ENCODE measurements around the gene KIF5A. TPM values are rescaled to one million over a fixed set of nuclear protein-coding genes. Genes with fewer than 3 reads are reported as not detected.
"Not testable (repeated sequence)": the region's sequence is repeated elsewhere in the genome, so short reads cannot be mapped to it uniquely, and the experiment has no call there.

KIF5A gene
- total and polyA plus RNA-seq, 4 donors = 0.05 to 0.34 (median 0.14) TPM

- Histone ChIP-seq H3K4me3 (no peak overlapping the region), H3K27ac (ENCODE audit: low read depth in 1 of 2, low read length in 1 of 2) (no peak overlapping the region), H3K27me3 (ENCODE audit: control insufficient read depth in 3 of 3, insufficient read depth in 3 of 3, low read length in 2 of 3) (no peaks in the 10 kb centered on the region), H3K9me3 (ENCODE audit: control insufficient read depth in 4 of 4, insufficient read depth in 3 of 4, low read length in 3 of 4) (no peaks in the 10 kb centered on the region), H3K9ac (ENCODE audit: insufficient read depth in 1 of 2, low read length in 2 of 2) (no peak overlapping the region), H3K36me3 (ENCODE audit: control insufficient read depth in 4 of 4, insufficient read depth in 4 of 4, low read length in 4 of 4) (peaks cover 25 to 51% (median 39%) of the 10 kb centered on the region in 4 donors), H3K4me1 (ENCODE audit: control insufficient read depth in 5 of 5, insufficient read depth in 5 of 5, low read length in 5 of 5) (peaks cover 2 to 5% (median 4%) of the 10 kb centered on the region in 5 donors)
- DNase-seq (no peak), ATAC-seq (ENCODE audit: insufficient read depth, low FRiP score) (no peak)
- 97 to 99% methylated on average over 5 of the region's 5 CpGs for WGBS, 2 donors
- TF ChIP-seq CTCF (IDR thresholded peaks at IDR 0.05; ENCODE audit: control extremely low read depth, extremely low read depth) = no peak
Observed at GRCh38 chr12:57513266-57513665, 36.6 kb upstream of the KIF5A start.

- not testable (repeated sequence) for H3K27ac ChIP-seq (ENCODE audit: low read depth in 1 of 2, low read length in 1 of 2); H3K27me3 ChIP-seq (ENCODE audit: control insufficient read depth in 3 of 3, insufficient read depth in 3 of 3, low read length in 2 of 3); H3K9me3 ChIP-seq (ENCODE audit: control insufficient read depth in 4 of 4, insufficient read depth in 3 of 4, low read length in 3 of 4); H3K9ac ChIP-seq (ENCODE audit: insufficient read depth in 1 of 2, low read length in 2 of 2); H3K4me1 ChIP-seq (ENCODE audit: control insufficient read depth in 5 of 5, insufficient read depth in 5 of 5, low read length in 5 of 5); DNase-seq; ATAC-seq (ENCODE audit: insufficient read depth, low FRiP score); H3K4me3 ChIP-seq
- WGBS, 2 donors = 91 to 95% methylated on average over 6 of the region's 6 CpGs
- H3K36me3 ChIP-seq (ENCODE audit: control insufficient read depth in 4 of 4, insufficient read depth in 4 of 4, low read length in 4 of 4) = peaks cover 25 to 51% (median 39%) of the 10 kb centered on the region in 4 donors
Observed at GRCh38 chr12:57513677-57514076, 36.2 kb upstream of the KIF5A start.

GRCh38 chr12:57514246-57514645 lies 35.6 kb upstream of the KIF5A start:
- H3K9me3 ChIP-seq (ENCODE audit: control insufficient read depth in 4 of 4, insufficient read depth in 3 of 4, low read length in 3 of 4); DNase-seq; H3K4me3 ChIP-seq; ATAC-seq (ENCODE audit: insufficient read depth, low FRiP score); H3K27me3 ChIP-seq (ENCODE audit: control insufficient read depth in 3 of 3, insufficient read depth in 3 of 3, low read length in 2 of 3); H3K9ac ChIP-seq (ENCODE audit: insufficient read depth in 1 of 2, low read length in 2 of 2); H3K27ac ChIP-seq (ENCODE audit: low read depth in 1 of 2, low read length in 1 of 2): not testable (repeated sequence)
- peaks cover 25 to 51% (median 39%) of the 10 kb centered on the region in 4 donors for H3K36me3 ChIP-seq (ENCODE audit: control insufficient read depth in 4 of 4, insufficient read depth in 4 of 4, low read length in 4 of 4)
- peaks cover 4 to 14% (median 11%) of the 10 kb centered on the region in 5 donors for H3K4me1 ChIP-seq (ENCODE audit: control insufficient read depth in 5 of 5, insufficient read depth in 5 of 5, low read length in 5 of 5)
- 93 to 94% methylated on average over 9 of the region's 9 CpGs for WGBS, 2 donors

- WGBS, 2 donors = 87 to 90% methylated on average over 9 of the region's 9 CpGs
- Histone ChIP-seq H3K27me3 (ENCODE audit: control insufficient read depth in 3 of 3, insufficient read depth in 3 of 3, low read length in 2 of 3) (no peaks in the 10 kb centered on the region), H3K36me3 (ENCODE audit: control insufficient read depth in 4 of 4, insufficient read depth in 4 of 4, low read length in 4 of 4) (peaks cover 25 to 51% (median 38%) of the 10 kb centered on the region in 4 donors), H3K9ac (ENCODE audit: insufficient read depth in 1 of 2, low read length in 2 of 2) (no peak overlapping the region), H3K4me1 (ENCODE audit: control insufficient read depth in 5 of 5, insufficient read depth in 5 of 5, low read length in 5 of 5) (peaks cover 4 to 19% (median 12%) of the 10 kb centered on the region in 5 donors), H3K9me3 (ENCODE audit: control insufficient read depth in 4 of 4, insufficient read depth in 3 of 4, low read length in 3 of 4) (no peaks in the 10 kb centered on the region), H3K27ac (ENCODE audit: low read depth in 1 of 2, low read length in 1 of 2) (peak overlapping the region in 1 of 2 donors; percentile 17), H3K4me3 (no peak overlapping the region)
- no peak for TF ChIP-seq CTCF (IDR thresholded peaks at IDR 0.05; ENCODE audit: control extremely low read depth, extremely low read depth)
- ATAC-seq (ENCODE audit: insufficient read depth, low FRiP score) = no peak
- DNase-seq = no peak
Observed at GRCh38 chr12:57514720-57515407, 35.0 kb upstream of the KIF5A start.

Measured in lung (tissue), 12 donors.